ENCODE measurements around the gene CAP1. TPM values are rescaled to one million over a fixed set of nuclear protein-coding genes. Genes with fewer than 3 reads are reported as not detected.

Gene CAP1
- total and polyA plus RNA-seq, 2 of the 13 experiments (the other 11 are each of a cell fraction or from before 2014, with no cell fraction given) = 174 to 195 TPM

DNA sequence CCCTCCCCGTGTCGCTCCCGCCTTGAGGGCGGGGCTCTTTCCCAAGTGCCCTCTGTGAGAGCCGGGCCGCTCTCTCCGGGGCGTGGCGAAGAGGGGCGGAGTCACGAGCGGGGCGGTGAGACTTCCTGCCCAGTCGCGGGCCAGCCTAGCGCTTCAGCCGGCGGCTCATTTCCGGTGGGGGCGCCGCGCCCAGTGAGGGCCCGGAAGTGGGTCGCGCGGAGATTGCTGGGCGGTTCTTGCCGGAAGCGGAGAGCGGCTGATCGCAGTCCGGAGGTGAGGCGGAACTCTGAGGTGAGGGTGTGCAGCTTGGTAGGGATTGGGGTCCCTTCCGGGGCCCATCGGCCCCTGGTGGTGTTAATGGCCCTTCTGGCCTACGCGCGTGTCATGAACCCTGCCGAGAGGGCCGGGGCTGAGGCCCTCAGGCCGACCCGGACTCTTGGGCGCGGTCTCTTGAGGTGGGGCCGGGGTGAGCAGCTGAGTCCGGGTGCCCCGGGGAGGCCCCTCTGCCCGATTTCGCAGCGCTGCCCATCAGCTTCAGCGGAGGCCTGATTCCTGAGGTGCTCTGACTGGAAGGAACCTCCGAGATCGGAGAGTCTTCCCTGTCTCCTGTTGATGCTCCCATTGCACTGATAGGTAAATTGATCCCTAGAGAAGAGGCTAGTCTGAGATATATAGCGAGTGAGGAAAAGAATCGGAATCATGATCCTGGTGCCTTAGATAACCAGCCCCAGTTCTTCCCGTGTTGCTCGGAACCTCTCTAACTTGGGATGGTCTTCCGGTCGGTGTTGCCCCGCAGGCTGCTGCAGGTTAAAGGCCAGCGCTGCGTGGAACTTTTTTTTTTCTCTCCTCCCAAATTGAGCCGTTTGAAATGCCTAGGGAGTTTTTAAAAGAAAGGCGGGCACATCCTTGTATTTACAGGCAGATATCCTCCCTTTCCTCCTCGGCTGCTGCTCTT is at the start of gene CAP1 (continued):
- TF ChIP-seq, protein P1, sequence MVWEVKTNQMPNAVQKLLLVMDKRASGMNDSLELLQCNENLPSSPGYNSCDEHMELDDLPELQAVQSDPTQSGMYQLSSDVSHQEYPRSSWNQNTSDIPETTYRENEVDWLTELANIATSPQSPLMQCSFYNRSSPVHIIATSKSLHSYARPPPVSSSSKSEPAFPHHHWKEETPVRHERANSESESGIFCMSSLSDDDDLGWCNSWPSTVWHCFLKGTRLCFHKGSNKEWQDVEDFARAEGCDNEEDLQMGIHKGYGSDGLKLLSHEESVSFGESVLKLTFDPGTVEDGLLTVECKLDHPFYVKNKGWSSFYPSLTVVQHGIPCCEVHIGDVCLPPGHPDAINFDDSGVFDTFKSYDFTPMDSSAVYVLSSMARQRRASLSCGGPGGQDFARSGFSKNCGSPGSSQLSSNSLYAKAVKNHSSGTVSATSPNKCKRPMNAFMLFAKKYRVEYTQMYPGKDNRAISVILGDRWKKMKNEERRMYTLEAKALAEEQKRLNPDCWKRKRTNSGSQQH (CRISPR knock-in tag; IDR thresholded peaks at IDR 0.05; ENCODE audit: low read depth) = no peak
- TF ChIP-seq ZNF773 (CRISPR knock-in tag; IDR thresholded peaks at IDR 0.05; ENCODE audit: borderline replicate concordance) = no peak
- TF ChIP-seq ADNP (CRISPR knock-in tag; IDR thresholded peaks at IDR 0.05) = 0 out of 2 replicates have a peak, but pooled peaks have one; percentile 38
- TF ChIP-seq PHF20 (CRISPR knock-in tag; IDR thresholded peaks at IDR 0.05) = peak; percentile 81
- TF ChIP-seq GABPA (IDR thresholded peaks at IDR 0.05; ENCODE audit: low read depth, low read length) = peak; percentile 96
- peak; percentile 94 for TF ChIP-seq GABPA (CRISPR knock-in tag; IDR thresholded peaks at IDR 0.05; ENCODE audit: low read depth)
- peak; percentile 24; the same call in 1 of the 2 replicates for TF ChIP-seq NCOA2 (CRISPR knock-in tag; IDR thresholded peaks at IDR 0.05)
- TF ChIP-seq ETV6 (CRISPR knock-in tag; conservative IDR thresholded peaks at IDR 0.05) = 0 out of 2 replicates have a peak, but pooled peaks have one; percentile 15
- TF ChIP-seq, protein P2, sequence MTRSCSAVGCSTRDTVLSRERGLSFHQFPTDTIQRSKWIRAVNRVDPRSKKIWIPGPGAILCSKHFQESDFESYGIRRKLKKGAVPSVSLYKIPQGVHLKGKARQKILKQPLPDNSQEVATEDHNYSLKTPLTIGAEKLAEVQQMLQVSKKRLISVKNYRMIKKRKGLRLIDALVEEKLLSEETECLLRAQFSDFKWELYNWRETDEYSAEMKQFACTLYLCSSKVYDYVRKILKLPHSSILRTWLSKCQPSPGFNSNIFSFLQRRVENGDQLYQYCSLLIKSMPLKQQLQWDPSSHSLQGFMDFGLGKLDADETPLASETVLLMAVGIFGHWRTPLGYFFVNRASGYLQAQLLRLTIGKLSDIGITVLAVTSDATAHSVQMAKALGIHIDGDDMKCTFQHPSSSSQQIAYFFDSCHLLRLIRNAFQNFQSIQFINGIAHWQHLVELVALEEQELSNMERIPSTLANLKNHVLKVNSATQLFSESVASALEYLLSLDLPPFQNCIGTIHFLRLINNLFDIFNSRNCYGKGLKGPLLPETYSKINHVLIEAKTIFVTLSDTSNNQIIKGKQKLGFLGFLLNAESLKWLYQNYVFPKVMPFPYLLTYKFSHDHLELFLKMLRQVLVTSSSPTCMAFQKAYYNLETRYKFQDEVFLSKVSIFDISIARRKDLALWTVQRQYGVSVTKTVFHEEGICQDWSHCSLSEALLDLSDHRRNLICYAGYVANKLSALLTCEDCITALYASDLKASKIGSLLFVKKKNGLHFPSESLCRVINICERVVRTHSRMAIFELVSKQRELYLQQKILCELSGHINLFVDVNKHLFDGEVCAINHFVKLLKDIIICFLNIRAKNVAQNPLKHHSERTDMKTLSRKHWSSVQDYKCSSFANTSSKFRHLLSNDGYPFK (CRISPR knock-in tag; IDR thresholded peaks at IDR 0.05; ENCODE audit: borderline replicate concordance) = peak; percentile 81; the same call in 1 of the 2 replicates
- TF ChIP-seq, protein P3, sequence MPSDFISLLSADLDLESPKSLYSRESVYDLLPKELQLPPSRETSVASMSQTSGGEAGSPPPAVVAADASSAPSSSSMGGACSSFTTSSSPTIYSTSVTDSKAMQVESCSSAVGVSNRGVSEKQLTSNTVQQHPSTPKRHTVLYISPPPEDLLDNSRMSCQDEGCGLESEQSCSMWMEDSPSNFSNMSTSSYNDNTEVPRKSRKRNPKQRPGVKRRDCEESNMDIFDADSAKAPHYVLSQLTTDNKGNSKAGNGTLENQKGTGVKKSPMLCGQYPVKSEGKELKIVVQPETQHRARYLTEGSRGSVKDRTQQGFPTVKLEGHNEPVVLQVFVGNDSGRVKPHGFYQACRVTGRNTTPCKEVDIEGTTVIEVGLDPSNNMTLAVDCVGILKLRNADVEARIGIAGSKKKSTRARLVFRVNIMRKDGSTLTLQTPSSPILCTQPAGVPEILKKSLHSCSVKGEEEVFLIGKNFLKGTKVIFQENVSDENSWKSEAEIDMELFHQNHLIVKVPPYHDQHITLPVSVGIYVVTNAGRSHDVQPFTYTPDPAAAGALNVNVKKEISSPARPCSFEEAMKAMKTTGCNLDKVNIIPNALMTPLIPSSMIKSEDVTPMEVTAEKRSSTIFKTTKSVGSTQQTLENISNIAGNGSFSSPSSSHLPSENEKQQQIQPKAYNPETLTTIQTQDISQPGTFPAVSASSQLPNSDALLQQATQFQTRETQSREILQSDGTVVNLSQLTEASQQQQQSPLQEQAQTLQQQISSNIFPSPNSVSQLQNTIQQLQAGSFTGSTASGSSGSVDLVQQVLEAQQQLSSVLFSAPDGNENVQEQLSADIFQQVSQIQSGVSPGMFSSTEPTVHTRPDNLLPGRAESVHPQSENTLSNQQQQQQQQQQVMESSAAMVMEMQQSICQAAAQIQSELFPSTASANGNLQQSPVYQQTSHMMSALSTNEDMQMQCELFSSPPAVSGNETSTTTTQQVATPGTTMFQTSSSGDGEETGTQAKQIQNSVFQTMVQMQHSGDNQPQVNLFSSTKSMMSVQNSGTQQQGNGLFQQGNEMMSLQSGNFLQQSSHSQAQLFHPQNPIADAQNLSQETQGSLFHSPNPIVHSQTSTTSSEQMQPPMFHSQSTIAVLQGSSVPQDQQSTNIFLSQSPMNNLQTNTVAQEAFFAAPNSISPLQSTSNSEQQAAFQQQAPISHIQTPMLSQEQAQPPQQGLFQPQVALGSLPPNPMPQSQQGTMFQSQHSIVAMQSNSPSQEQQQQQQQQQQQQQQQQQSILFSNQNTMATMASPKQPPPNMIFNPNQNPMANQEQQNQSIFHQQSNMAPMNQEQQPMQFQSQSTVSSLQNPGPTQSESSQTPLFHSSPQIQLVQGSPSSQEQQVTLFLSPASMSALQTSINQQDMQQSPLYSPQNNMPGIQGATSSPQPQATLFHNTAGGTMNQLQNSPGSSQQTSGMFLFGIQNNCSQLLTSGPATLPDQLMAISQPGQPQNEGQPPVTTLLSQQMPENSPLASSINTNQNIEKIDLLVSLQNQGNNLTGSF (CRISPR knock-in tag; IDR thresholded peaks at IDR 0.05) = no peak
- TF ChIP-seq TMF1 (CRISPR knock-in tag; IDR thresholded peaks at IDR 0.05; ENCODE audit: low read depth) = no peak
- 0 out of 2 replicates have a peak, but pooled peaks have one; percentile 46 for TF ChIP-seq SMAD1 (CRISPR knock-in tag; IDR thresholded peaks at IDR 0.05; ENCODE audit: borderline replicate concordance, low read depth)
- TF ChIP-seq ZNF337 (CRISPR knock-in tag; IDR thresholded peaks at IDR 0.05; ENCODE audit: borderline replicate concordance, low read depth) = no peak
- TF ChIP-seq PCBP2 (optimal IDR thresholded peaks at IDR 0.05; ENCODE audit: low read depth, low read length, poor library complexity, severe bottlenecking) = no peak
- peak; percentile 44; the same call in 1 of the 2 replicates for TF ChIP-seq ZNF543 (CRISPR knock-in tag; IDR thresholded peaks at IDR 0.05)
- TF ChIP-seq, protein P4, sequence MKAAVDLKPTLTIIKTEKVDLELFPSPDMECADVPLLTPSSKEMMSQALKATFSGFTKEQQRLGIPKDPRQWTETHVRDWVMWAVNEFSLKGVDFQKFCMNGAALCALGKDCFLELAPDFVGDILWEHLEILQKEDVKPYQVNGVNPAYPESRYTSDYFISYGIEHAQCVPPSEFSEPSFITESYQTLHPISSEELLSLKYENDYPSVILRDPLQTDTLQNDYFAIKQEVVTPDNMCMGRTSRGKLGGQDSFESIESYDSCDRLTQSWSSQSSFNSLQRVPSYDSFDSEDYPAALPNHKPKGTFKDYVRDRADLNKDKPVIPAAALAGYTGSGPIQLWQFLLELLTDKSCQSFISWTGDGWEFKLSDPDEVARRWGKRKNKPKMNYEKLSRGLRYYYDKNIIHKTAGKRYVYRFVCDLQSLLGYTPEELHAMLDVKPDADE (CRISPR knock-in tag; IDR thresholded peaks at IDR 0.05) = no peak
- TF ChIP-seq MBNL3 (CRISPR knock-in tag; conservative IDR thresholded peaks at IDR 0.05) = no peak
- TF ChIP-seq AHR (CRISPR knock-in tag; IDR thresholded peaks at IDR 0.05) = no peak
